RKO (cell line): Measurements from ENCODE around the gene RBM3.
"Not testable (repeated sequence)": the region's sequence is repeated elsewhere in the genome, so short reads cannot be mapped to it uniquely, and the experiment has no call there.

ENCODE experiments used
- DNase-seq: peaks from one replicate; pipeline ENCODE4 v3.0.0-alpha.2; 2016; ENCODE audit warnings: low spot score

The RBM3 gene

DNA sequence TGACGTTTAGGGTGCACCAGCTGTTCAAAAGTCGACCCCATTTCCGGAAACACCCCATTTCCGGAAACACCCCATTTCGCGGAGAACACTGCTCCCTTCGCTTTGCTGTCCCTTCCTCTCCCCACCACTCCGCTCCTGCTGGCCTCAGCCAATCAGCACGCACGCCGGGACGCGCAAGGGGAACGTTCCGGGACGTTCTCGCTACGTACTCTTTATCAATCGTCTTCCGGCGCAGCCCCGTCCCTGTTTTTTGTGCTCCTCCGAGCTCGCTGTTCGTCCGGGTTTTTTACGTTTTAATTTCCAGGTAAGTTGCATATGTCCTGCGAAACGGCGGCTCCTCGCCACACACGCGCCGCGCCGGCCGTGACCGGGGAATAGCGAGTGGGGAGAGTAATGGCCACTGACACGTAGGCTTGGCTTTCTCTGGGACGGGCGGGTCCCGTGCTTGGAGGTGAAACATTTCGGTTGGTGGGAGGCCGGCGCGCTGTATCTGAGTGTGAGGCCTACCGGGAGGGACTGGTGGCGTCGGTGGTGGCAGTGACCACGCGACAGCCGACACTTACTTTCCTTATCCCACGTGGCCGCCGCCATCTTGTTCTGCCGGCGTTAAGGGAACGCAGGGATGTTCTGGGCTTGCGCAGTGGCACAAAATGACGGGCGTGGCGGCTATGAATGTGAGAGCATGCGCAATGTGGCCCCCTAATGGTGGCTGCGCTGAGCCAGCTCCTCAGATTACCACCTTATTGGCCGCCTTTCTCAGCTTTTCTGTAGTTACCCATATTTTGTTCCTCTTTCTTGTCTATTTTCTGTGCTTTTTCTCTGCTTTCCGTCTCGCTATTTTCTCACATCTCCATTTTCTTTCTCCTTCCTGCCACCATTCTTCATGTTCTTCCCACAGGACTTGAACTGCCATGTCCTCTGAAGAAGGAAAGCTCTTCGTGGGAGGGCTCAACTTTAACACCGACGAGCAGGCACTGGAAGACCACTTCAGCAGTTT is at the start of gene RBM3:
TSS of gene RBM3 (plus strand) at position 215 of the 997 bp plus-strand sequence. CDS start at position 912, 697 bp downstream.
- peak; percentile 91 for DNase-seq

DNA sequence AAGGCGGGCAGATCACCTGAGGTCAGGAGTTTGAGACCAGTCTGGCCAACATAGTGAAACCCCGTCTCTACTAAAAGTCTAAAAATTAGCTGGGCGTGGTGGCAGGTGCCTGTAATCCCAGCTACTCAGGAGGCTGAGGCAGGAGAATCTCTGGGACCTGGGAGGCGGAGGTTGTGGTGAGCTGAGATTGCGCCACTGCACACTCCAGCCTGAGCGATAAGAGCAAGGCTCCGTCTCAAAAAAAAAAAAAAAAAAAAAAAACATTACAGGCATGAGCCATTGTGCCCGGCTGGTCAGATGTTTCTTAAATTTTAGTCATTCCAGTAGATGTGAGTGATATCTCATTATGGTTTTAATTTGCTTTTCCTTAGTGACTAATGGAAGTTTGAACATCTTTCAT is 48.4 kb upstream of the RBM3 start:
- DNase-seq: not testable (repeated sequence)

DNA sequence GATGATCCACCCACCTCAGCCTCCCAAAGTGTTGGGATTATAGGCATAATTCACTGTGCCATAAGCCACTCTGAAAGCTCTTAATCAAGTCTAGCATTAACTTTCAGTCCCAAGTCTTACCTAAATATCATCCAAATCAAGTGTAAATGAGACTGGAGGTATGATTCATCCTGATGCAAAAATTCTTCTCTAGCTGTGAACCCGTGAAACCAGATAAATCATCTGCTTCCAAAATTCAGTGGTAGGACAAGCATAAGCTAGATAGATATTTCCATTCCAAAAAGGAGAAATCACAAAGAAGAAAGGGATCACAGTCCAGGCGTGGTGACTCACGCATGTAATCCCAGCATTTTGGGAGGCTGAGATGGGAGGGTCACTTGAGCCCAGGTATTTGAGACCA is 43.5 kb upstream of the RBM3 start:
- DNase-seq: no peak

DNA sequence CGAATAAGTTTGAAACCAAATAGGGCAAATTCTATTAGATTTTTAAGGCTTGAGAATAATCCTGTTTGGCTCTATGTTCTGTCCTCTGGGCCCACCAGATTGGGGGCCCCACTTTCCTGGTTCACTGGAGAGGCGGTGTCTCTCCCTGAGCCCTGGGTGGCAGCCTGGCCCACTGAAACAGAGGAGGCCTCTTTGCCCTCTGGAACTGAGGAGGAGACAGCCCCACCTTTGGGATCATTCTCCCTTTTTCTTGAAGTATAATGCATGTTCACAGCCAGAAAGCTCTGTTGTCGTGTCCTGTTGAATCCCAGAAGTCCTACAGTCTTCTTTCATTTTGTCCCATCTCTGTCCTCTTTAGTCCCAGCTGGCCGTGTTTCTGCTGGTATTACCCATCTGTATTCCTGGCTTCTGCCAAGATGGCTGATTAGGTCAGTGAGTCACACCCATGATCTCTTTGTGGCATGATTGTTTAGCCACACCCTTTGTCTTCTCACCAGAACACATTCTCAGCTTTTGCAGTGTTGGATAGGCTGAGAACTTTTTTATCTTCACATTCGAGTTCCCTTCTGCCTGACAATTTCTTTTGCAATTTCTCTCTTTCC is 42.8 kb upstream of the RBM3 start:
- DNase-seq: peak; percentile 64

DNA sequence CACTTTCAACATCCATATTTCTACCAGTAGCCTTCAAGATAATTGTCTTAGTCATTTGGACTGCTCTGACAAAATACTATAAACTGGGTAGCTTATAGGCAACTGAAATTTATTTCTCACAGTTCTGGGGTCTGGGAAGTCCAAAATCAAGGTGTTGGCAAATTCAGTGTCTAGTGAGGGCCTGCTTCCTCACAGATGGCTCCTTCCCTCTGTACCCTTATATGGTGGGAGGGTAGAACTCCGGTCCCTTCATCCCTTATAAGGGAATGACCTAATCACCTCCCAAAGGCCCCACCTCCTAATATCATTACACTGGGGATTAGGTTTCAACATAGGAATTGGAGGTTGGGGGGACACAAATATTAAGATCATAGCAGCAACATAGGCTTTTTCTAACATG is 42.1 kb upstream of the RBM3 start:
- no peak for DNase-seq

DNA sequence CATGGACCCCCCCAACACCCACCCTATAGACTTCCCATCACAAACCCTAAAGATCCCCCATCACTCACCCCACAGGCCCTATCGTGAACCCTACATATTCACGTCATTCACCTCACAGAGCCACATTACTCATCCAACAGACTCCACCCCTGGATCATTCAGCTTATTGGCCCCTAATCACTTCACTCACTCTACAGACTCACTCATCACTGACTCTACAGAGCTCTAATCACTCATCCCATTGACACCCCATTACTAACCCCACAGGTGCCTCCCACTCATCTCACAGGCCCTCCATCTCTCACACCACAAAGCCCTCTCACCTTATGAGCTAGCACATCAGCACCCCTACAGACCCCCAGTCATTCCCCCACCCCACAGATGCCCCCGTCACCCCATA is 41.1 kb upstream of the RBM3 start:
- no peak for DNase-seq

DNA sequence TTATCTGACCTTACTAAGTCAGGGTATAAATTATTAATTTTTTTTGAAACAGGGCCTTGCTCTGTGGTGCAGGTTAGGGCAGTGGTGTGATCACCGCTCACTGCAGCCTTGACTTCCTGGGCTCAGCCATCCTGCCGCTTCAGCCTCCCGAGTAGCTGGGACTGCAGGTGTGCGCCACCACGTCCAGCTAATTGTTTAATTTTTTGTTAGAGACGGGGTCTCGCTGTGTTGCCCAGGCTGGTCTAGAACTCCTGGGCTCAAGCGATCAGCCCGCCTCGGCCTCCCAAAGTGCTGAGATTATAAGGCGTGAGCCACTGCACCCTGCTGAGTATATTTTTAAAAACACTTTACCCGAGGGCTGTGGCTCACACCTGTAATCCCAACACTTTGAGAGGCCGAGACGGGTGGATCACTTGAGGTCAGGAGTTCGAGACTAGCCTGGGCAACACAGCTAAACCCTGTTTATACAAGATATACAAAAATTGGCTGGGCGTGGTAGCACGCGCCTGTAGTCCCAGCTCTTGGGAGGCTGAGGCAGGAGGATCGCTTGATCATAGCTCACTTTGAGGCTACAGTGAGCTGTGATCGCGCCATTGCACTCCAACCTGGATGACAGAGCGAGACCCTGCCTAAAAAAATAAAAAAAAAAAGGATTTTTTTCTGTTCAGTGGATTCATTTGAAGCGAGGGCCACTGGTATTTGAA is 35.5 kb upstream of the RBM3 start:
- DNase-seq: no peak

DNA sequence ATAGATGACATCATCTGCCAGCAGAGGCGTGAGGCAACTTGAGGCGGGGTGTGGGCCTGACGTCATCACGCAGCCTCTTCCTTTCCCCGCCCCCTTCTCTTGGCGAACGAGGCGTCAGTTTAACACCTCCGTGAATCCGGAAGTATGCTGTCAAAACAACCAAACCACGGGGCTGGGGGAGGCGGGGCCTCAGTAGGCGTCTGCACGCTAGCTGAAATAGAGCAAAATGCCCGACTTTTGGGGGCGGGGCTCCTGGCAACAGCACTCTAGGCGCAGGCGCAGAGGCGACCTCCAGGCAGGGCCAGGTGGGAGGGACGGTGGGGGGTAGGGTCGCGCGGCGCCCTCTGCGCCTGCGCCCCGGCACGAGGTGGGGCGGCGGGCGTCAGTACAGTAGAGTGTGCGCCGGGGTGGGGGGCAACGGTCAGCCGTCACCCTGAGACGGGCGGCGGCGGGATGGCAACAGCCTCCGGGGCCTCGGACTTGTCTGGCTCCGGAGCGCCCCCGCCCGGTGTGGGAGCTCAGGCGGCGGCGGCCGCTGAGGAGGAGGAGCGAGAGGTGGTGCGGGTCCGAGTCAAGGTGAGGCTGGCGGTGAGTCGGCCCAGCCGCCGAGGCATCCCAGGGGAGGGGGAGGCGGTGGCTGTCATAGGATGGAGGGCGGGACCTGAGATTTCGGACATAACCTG is 34.8 kb upstream of the RBM3 start, which contains the start of gene TBC1D25:
TSS of gene TBC1D25 (plus strand) at position 370 of the 683 bp plus-strand sequence. CDS start at position 454, 84 bp downstream.
- DNase-seq: peak; percentile 96

DNA sequence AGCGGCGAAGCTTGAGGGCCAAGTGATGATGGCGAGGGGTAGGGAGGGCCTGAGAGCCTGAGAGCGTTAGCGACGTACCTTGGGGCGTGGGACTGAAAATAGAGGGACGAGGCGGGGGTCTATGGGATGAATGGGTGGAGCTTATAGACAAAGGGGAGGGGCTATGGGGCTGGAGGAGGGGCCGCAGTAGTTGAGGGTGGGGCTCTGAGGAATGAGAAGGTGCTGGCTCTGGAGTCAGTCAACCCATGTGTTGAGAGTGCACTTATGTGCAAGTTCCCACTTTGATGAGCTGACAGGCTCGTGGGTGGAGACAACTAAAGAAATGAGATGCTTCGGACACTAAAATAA is 34.3 kb upstream of the RBM3 start:
- no peak for DNase-seq

DNA sequence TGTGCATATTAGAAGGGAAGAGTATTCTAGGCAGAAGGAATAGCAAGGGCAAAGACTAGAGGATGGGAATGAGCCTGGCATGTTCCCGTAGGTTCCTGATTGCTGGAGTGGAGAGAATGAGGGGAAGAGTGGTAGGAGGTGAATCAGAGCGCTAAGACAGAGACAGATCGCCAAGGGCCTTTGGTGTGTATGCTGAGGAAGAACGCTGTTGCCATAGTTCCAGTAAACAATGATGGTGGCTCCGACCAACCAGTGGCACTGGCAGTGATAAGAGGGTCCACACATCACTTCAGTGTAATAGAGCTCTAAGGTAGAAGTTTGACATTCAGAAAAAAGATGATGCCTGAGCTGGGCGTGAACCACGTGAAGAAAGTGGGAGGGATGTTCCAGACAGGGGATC is 33.8 kb upstream of the RBM3 start:
- no peak for DNase-seq

DNA sequence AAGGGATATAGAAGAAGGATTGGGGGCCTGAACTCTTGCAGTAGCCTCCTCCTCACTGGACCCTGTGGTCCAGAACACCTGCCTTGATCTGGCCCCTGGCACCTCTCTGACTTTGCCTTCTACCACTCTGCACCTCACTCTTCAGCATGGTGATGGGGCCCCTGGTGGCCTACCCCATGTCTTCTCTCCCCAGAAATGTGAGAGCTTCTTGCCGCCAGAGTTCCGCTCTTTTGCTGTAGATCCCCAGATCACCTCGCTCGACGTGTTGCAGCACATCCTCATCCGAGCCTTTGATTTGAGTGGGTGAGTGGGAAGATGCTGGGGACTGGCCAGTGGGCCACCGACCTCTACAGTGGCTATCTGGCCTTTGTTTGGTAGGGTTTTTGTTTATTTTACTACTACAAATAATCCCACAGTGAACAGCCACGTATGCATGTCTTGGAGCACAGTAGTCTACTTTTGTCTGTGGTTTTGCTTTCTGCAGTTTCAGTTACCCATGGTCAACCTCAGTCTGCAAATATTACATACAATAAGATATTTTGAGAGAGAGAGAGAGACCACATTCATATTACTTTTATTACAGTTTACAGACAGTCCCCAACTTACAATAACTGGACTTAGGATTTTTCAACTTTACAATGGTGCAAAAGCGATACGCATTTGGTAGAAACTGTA is 33.0 kb upstream of the RBM3 start:
- no peak for DNase-seq

DNA sequence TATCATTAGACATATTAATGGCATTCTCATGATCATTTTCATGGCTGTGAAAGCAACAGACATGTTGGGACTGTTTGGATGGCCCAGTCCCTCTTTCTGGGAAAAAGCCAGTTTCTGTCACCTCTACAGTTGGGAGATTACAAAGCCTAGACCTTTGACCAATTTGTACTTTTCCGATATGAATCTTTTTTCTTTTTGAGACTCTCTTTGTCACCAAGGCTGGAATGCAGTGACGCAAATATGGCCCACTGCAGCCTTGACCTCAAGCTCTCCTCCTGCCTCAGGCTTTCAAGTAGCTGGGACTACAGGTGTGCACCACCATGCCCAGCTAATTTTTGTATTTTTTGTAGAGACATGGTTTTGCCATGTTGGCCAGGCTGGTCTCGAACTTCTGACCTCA is 25.4 kb upstream of the RBM3 start:
- no peak for DNase-seq

DNA sequence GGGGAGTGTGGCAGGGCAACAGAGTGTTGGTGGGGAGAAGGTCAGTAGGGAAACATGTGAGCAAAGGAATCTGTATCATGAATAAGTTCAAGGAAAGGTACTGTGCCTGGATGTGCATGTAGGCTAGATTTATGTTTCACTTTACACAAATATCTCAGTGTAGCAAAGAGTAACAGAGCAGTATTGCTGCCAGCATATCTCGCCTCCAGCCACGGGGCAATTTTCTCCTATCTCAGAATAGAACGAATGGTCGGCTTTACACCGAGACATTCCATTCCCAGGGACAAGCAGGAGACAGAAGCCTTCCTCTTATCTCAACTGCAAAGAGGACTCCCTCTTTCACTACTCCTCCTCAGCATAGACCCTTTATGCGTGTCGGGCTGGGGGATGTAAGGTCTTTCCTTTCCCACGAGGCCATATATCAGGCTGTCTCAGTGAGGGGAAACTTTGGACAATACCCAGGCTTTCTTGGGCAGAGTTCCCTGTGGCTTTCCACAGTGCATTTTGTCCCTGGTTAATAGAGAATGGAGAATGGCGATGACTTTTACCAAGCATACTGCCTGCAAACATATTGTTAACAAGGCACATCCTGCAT is 18.5 kb upstream of the RBM3 start:
- not testable (repeated sequence) for DNase-seq

DNA sequence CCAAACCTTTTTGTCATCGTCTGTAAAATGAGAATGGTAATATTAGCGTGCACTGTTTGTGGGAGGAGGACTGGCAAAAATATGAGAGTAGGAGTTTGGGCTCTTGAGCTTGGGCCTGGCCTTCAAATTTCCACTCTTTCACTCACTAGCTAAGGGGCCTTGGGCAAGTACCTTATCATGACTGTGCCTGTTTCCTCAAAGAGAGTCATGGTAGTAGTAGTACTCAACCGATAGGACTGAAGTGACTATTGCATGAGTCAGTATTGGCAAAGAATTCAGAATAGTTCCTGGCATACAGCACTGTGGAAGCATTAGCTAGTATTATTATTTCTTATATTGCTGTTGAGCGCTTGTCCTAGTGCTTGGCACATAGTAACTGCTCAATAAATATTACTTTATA is 16.0 kb upstream of the RBM3 start:
- DNase-seq: peak; percentile 90

DNA sequence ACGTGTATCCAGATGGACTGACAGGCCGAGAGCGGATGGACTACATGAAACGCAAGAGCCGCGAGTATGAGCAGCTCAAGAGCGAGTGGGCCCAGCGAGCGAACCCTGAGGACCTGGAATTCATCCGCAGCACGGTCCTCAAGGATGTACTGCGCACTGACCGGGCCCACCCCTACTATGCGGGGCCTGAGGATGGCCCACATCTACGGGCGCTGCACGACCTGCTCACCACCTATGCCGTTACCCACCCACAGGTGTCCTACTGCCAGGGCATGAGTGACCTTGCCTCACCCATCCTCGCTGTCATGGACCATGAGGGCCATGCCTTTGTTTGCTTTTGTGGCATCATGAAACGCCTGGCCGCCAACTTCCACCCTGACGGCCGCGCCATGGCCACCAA is 14.6 kb upstream of the RBM3 start:
- no peak for DNase-seq

DNA sequence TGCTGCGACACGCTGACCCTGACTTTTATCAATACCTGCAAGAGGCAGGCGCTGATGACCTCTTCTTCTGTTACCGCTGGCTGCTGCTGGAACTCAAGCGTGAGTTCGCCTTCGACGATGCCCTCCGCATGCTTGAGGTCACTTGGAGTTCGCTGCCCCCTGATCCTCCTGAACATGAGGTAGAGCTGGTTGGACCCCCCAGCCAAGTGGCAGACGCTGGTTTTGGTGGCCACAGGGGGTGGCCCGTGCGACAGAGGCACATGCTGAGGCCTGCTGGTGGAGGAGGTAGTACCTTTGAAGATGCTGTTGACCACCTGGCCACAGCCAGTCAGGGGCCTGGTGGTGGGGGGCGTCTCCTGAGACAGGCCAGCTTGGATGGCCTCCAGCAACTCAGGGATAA is 14.2 kb upstream of the RBM3 start:
- DNase-seq: no peak

DNA sequence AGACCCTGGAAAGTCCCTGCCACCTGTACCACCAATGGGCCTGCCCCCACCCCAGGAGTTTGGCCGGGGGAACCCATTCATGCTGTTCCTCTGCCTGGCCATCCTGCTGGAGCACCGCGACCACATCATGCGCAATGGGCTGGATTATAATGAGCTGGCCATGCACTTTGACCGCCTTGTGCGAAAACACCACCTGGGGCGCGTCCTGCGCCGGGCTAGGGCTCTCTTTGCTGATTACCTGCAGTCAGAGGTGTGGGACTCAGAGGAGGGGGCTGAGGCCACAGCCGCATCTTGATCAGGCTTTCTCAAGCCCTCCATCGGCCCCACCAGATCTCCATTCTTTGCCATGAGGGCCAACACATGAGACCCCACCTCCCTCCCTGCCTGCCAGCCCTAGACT is 13.6 kb upstream of the RBM3 start:
- DNase-seq: no peak

DNA sequence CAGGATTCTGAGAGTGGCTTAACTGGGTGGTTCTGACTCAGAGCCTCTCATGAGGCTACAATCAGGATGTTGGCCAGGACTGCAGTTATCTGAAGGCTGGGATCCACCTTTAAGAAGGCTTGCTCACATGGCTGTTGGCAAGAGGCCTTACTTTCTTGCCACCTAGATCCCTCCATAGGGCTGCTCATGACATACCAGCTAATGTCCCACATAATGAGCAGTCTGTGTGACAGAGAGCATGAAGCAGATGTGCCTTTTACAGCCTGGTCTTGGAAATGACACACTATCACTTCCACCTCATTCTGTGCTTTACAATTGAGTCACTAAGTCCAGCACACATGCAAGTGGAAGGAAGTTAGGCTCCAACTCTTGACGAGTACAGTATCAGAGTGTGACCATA is 4.3 kb upstream of the RBM3 start:
- DNase-seq: peak; percentile 79

DNA sequence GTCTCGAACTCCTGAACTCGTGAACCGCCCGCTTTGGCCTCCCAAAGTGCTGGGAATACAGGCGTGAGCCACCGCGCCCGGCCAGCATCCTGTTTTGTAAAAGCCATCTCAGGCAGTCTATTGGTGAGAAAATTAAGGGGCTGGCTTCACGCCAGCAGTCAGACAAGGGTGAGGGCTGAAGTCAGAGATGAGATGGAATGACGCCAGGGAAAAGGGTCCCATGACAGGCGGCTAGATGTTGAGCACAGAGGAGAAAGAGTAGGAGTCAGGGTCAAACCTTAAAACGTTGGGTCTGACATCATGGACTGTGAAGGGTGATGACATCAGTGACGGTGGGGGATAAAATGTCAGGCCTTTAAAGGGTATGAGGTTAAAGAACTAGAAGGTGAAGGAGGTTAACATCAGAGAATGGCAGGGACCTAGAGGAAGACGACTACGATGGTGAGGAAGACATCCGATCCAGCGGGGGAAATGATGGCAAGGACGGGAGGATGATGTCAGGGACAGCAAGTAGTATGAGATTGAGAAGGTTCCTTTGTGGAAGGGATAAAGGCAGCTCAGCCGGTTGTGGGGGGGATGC is 504 bp upstream of the RBM3 start:
- peak; percentile 42 for DNase-seq

DNA sequence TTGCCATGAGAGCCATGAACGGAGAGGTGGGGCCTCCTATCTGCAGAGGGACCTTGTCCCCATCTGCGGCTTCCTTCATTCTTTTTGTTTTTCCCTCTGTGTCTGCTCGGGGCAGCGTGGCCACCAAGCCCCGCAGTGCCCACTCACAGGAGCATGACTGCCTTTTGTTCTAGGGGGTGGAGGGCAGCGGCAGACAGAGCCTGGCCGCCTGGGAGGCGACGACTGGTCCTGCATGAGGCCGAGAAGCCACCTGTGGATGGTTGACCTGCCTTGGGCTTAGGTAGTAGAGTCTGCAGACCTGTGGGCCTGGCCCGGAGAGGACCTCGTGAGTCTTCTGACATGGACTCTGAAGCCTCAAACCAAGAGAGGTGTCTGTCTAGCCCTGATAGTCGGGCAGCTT is 1.4 kb downstream of the RBM3 start:
- DNase-seq: no peak

DNA sequence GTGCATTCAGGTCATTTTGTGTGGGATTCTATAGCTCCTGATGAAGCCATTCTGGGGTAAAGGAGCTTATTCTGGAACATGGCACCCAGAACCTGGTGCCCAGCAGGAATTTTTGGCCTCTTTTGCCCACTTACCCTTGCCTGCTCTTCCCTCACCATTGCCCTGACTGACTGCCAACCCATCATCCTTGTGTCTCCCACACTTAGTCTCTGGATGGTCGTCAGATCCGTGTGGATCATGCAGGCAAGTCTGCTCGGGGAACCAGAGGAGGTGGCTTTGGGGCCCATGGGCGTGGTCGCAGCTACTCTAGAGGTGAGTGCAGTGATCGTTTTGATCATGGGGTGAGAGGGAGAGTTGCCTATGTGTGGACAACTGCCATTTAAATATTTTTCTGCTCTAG is 1.8 kb downstream of the RBM3 start:
- DNase-seq: no peak
